Measurements from ENCODE around the gene UMAD1.

UMAD1 gene

DNA sequence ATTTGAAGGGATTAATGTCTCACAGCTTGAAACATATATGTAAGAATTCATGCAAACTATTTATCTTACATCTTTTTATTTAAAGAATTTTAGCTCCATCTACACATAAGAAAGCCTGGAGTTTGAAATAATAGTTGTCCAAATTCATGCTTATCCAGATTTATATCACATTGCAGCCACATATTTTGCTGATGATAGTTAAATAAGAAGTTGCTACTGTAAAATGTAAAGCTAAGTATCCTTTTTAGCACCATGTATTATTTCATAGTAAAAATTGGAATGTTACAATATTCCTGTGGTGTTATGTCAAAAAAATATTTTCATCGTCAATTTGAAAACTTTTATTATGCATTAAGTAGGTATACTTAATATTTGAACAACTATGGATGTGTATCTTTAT, 27.3 kb upstream of the UMAD1 start:
- no peak for DNase-seq (ENCODE audit: extremely low spot score)
- CTCF ChIA-PET: no interaction called here
- POLR2A ChIA-PET: interaction anchor here (0.7 kb wide), 1 partner anchor 47 kb away, joined by 3 read pairs; the partner anchor contains the start of gene MIOS
- TF ChIP-seq, protein P1, sequence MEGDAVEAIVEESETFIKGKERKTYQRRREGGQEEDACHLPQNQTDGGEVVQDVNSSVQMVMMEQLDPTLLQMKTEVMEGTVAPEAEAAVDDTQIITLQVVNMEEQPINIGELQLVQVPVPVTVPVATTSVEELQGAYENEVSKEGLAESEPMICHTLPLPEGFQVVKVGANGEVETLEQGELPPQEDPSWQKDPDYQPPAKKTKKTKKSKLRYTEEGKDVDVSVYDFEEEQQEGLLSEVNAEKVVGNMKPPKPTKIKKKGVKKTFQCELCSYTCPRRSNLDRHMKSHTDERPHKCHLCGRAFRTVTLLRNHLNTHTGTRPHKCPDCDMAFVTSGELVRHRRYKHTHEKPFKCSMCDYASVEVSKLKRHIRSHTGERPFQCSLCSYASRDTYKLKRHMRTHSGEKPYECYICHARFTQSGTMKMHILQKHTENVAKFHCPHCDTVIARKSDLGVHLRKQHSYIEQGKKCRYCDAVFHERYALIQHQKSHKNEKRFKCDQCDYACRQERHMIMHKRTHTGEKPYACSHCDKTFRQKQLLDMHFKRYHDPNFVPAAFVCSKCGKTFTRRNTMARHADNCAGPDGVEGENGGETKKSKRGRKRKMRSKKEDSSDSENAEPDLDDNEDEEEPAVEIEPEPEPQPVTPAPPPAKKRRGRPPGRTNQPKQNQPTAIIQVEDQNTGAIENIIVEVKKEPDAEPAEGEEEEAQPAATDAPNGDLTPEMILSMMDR (IDR thresholded peaks at IDR 0.05; ENCODE audit: control extremely low read depth, extremely low read depth, low read depth, missing control alignments): no peak

DNA sequence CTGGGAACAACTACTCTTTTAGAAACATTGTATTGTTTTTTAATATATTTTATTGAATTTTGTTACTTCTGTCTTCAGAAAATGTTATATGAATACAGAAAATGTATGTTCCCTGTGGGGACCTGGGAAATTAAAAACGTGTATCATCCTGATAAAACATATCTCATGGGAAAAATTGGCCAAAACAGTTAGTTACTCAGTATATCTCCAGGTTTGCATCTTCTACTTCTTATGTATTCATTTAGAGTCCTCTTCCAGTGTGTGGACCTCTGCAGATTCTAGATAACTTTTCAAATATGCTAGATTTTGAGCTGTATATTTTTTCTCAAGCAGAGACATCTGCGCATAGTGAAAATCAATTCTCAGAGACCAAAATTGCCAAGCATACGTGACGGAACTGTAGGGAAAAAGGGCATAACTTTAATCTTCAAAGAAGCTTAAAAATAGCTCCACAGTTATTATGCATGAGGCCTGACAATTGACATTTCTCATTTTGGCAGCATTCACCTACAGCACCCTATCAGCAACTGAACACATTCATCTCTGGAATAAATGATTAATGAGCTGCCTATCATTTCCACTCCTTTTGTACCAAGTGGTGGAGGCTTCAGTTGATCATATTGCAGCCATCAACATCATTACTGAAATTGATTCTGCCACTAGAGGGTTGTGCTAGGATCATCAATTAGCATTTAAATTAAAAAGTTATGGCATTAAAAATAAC, 26.4 kb upstream of the UMAD1 start:
- ChIA-PET CTCF (interaction anchor here (0.7 to 1.5 kb wide), 2 partner anchors 10 to 25 kb away, joined by 3 read pairs; no protein-coding TSS in a partner anchor), POLR2A (interaction anchor here (0.7 kb wide), 1 partner anchor 48 kb away, joined by 3 read pairs; the partner anchor contains the start of gene MIOS)
- DNase-seq (ENCODE audit: extremely low spot score): no peak

DNA sequence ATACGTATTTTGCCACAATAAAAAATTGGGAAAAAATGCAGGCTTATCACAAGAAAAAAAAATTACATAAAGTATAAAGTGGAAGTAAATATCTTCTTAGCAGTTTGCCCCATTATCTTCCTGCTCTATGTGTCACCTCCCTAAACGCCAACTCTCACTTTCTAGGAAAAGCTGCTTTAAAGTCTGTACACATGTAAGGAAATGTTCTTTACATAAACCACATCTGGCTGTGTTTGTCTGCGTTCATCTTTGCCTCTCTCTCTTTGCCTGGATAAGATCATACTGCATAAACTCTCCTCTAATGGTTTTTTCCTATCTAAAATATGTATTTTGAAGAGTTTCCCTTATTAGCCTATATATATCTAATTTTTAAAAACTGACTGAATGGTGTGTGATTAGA, 23.0 kb upstream of the UMAD1 start:
- ChIA-PET POLR2A (no interaction called here), CTCF (no interaction called here)
- TF ChIP-seq, protein P1 (IDR thresholded peaks at IDR 0.05; ENCODE audit: control extremely low read depth, extremely low read depth, low read depth, missing control alignments): no peak
- no peak for DNase-seq (ENCODE audit: extremely low spot score)

More for the DNA sequence above, 26.4 kb upstream of the UMAD1 start:
- TF ChIP-seq, protein P1 (IDR thresholded peaks at IDR 0.05; ENCODE audit: control extremely low read depth, extremely low read depth, low read depth, missing control alignments): no peak

DNA sequence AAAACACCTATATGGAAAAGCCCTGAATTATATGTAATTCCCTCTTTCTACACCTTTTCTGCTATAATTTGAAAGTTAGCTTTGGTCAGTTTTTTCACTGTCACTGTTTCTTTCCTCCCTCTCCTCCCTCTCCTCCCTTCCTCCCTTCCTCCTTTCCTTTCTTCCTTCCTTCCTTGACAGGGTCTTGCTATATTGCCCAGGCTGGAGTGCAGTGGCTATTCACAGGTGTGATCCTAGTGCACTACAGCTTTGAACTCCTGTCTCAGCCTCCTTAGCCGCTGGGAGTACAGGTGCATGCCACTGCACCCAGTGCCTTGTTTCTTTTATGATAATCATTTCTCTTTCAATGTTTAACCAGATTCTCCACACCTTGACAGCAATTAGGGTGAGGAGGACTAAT, 22.1 kb upstream of the UMAD1 start:
- ChIA-PET CTCF (no interaction called here), POLR2A (no interaction called here)
- TF ChIP-seq, protein P1 (IDR thresholded peaks at IDR 0.05; ENCODE audit: control extremely low read depth, extremely low read depth, low read depth, missing control alignments): no peak
- DNase-seq (ENCODE audit: extremely low spot score): no peak

DNA sequence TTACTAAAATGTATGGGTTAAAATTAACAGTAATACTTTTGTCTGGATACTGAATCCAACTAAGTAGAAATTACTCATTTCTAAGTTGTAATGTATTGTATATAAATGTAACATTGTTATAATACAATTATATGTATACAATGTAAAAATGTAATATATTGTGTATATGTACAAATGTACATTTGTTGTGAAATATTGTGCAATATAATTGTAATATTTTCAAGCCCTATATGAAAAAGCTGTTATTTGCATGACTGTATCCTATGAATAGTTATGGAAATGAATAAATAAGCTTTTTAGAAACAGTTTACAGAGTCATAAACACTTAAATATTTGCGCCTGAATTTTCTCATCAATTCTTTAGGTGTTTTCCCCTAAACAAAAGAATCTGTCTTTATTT, 20.3 kb upstream of the UMAD1 start:
- POLR2A ChIA-PET: no interaction called here
- CTCF ChIA-PET: interaction anchor here (1.3 to 1.4 kb wide), 2 partner anchors 19 to 36 kb away, joined by 3 read pairs; no protein-coding TSS in a partner anchor
- DNase-seq (ENCODE audit: extremely low spot score): no peak
- TF ChIP-seq, protein P1 (IDR thresholded peaks at IDR 0.05; ENCODE audit: control extremely low read depth, extremely low read depth, low read depth, missing control alignments): no peak

DNA sequence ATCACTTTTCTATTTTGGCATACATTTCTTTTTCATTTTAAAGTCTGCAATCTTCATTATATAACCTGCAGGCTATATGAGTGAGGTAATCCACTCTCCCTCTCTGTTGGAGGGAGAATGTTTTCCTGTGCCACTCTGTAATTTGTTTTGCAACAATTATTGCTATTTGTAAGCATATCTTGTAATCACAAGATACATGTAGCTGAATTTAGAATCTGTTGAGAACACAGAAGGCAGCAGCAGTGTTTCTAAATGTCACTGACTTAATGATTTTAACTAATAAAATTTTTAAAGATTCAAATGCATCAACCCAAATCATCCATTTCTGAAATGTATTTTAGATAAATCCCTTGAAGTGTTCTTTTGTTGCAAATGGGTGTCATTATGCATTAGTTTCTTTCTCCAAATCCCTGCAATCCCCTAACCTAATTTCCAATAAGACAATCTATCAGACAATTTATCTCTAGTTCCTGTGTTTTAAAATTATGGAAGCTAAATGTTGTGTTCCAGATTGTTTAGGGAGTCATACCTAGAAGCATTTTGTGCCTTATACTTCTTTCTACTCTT, 19.8 kb upstream of the UMAD1 start:
- ChIA-PET CTCF (interaction anchor here (1.3 kb wide), 1 partner anchor 19 kb away, joined by 3 read pairs; no protein-coding TSS in a partner anchor), POLR2A (no interaction called here)
- TF ChIP-seq, protein P1 (IDR thresholded peaks at IDR 0.05; ENCODE audit: control extremely low read depth, extremely low read depth, low read depth, missing control alignments): no peak
- DNase-seq (ENCODE audit: extremely low spot score): no peak
